ENCODE measurements around the gene XAB2.

The XAB2 gene

GRCh38 chr19:7605490-7606222, 23.7 kb downstream of the XAB2 start:
- Histone ChIP-seq H3K9me3 (ENCODE audit: control insufficient read depth, insufficient read depth, low read depth, low read length) (no peaks in the 10 kb centered on the region), H3K36me3 (ENCODE audit: control insufficient read depth in 2 of 2, insufficient read depth in 1 of 2, low read length in 2 of 2) (peaks cover 8 to 27% of the 10 kb centered on the region in 2 experiments; a peak in 2 of 3 replicates), H3K4me1 (ENCODE audit: control insufficient read depth, insufficient read depth, low read length) (no peaks in the 10 kb centered on the region; the same call in 1 of the 2 replicates), H3K27ac (ENCODE audit: extremely low read depth, low read depth, low read length) (no peak overlapping the region), H3K4me3 (ENCODE audit: low read depth, low read length) (no peak overlapping the region)
- ChIA-PET POLR2A (interaction anchor here (0.5 to 1.4 kb wide), 8 partner anchors 10 to 536 kb away, joined by 3 to 9 read pairs (median 4); partner anchors contain the start of genes CAMSAP3, PET100, XAB2 and ZNF557), CTCF (interaction anchor here (1.2 to 1.3 kb wide), 3 partner anchors 9 to 75 kb away, joined by 5 to 9 read pairs (median 6); partner anchors contain the start of gene TRAPPC5)
- TF ChIP-seq KLF1 (tag by site-specific recombination; IDR thresholded peaks at IDR 0.05), result no peak
- TF ChIP-seq ZNF555 (tag by site-specific recombination; conservative IDR thresholded peaks at IDR 0.05), result no peak
- no peak for TF ChIP-seq BCL11B (tag by site-specific recombination; IDR thresholded peaks at IDR 0.05; ENCODE audit: low read depth)
- no peak for TF ChIP-seq ZNF426 (tag by site-specific recombination; IDR thresholded peaks at IDR 0.05)
- no peak for TF ChIP-seq ZNF529 (tag by site-specific recombination; IDR thresholded peaks at IDR 0.05; ENCODE audit: insufficient replicate concordance)
- TF ChIP-seq SP3 (tag by site-specific recombination; IDR thresholded peaks at IDR 0.05), result peak; percentile 85
- TF ChIP-seq ZSCAN23 (tag by site-specific recombination; IDR thresholded peaks at IDR 0.05), result no peak
- no peak for TF ChIP-seq ZNF629 (tag by site-specific recombination; IDR thresholded peaks at IDR 0.05)
- TF ChIP-seq, protein P1, sequence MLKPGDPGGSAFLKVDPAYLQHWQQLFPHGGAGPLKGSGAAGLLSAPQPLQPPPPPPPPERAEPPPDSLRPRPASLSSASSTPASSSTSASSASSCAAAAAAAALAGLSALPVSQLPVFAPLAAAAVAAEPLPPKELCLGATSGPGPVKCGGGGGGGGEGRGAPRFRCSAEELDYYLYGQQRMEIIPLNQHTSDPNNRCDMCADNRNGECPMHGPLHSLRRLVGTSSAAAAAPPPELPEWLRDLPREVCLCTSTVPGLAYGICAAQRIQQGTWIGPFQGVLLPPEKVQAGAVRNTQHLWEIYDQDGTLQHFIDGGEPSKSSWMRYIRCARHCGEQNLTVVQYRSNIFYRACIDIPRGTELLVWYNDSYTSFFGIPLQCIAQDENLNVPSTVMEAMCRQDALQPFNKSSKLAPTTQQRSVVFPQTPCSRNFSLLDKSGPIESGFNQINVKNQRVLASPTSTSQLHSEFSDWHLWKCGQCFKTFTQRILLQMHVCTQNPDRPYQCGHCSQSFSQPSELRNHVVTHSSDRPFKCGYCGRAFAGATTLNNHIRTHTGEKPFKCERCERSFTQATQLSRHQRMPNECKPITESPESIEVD (tag by site-specific recombination; IDR thresholded peaks at IDR 0.05), result no peak
- TF ChIP-seq, protein P2, sequence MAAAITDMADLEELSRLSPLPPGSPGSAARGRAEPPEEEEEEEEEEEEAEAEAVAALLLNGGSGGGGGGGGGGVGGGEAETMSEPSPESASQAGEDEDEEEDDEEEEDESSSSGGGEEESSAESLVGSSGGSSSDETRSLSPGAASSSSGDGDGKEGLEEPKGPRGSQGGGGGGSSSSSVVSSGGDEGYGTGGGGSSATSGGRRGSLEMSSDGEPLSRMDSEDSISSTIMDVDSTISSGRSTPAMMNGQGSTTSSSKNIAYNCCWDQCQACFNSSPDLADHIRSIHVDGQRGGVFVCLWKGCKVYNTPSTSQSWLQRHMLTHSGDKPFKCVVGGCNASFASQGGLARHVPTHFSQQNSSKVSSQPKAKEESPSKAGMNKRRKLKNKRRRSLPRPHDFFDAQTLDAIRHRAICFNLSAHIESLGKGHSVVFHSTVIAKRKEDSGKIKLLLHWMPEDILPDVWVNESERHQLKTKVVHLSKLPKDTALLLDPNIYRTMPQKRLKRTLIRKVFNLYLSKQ (tag by site-specific recombination; IDR thresholded peaks at IDR 0.05; ENCODE audit: borderline replicate concordance), result no peak
- TF ChIP-seq ZNF354C (tag by site-specific recombination; IDR thresholded peaks at IDR 0.05; ENCODE audit: borderline replicate concordance, low read depth), result no peak
- no peak for TF ChIP-seq ZNF112 (tag by site-specific recombination; IDR thresholded peaks at IDR 0.05)
- TF ChIP-seq ZSCAN16 (tag by site-specific recombination; IDR thresholded peaks at IDR 0.05), result no peak
- TF ChIP-seq, protein P3, sequence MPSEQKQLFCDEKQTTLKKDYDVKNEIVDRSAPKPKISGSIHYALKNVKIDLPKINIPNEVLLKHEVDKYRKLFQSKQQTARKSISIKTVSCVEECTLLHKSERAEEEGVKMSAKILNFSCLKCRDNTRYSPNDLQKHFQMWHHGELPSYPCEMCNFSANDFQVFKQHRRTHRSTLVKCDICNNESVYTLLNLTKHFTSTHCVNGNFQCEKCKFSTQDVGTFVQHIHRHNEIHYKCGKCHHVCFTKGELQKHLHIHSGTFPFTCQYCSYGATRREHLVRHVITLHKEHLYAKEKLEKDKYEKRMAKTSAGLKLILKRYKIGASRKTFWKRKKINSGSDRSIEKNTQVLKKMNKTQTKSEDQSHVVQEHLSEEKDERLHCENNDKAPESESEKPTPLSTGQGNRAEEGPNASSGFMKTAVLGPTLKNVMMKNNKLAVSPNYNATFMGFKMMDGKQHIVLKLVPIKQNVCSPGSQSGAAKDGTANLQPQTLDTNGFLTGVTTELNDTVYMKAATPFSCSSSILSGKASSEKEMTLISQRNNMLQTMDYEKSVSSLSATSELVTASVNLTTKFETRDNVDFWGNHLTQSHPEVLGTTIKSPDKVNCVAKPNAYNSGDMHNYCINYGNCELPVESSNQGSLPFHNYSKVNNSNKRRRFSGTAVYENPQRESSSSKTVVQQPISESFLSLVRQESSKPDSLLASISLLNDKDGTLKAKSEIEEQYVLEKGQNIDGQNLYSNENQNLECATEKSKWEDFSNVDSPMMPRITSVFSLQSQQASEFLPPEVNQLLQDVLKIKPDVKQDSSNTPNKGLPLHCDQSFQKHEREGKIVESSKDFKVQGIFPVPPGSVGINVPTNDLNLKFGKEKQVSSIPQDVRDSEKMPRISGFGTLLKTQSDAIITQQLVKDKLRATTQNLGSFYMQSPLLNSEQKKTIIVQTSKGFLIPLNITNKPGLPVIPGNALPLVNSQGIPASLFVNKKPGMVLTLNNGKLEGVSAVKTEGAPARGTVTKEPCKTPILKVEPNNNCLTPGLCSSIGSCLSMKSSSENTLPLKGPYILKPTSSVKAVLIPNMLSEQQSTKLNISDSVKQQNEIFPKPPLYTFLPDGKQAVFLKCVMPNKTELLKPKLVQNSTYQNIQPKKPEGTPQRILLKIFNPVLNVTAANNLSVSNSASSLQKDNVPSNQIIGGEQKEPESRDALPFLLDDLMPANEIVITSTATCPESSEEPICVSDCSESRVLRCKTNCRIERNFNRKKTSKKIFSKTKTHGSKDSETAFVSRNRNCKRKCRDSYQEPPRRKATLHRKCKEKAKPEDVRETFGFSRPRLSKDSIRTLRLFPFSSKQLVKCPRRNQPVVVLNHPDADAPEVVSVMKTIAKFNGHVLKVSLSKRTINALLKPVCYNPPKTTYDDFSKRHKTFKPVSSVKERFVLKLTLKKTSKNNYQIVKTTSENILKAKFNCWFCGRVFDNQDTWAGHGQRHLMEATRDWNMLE (tag by site-specific recombination; conservative IDR thresholded peaks at IDR 0.05; ENCODE audit: low read depth), result no peak
- TF ChIP-seq ZNF501 (tag by site-specific recombination; IDR thresholded peaks at IDR 0.05), result no peak
- no peak for TF ChIP-seq ZBTB11 (tag by site-specific recombination; conservative IDR thresholded peaks at IDR 0.05; ENCODE audit: low read depth)
- TF ChIP-seq ZNF221 (tag by site-specific recombination; IDR thresholded peaks at IDR 0.05; ENCODE audit: borderline replicate concordance), result no peak
- no peak for TF ChIP-seq ZNF138 (tag by site-specific recombination; IDR thresholded peaks at IDR 0.05; ENCODE audit: borderline replicate concordance)
- 0 out of 2 replicates have a peak, but pooled peaks have one; percentile 29 for TF ChIP-seq ZNF366 (tag by site-specific recombination; conservative IDR thresholded peaks at IDR 0.05)
- no peak for TF ChIP-seq ZNF571 (tag by site-specific recombination; IDR thresholded peaks at IDR 0.05)
- no peak for TF ChIP-seq ZBTB26 (tag by site-specific recombination; optimal IDR thresholded peaks at IDR 0.05)
- no peak for TF ChIP-seq ZNF248 (tag by site-specific recombination; IDR thresholded peaks at IDR 0.05)
- TF ChIP-seq ZFP37 (tag by site-specific recombination; IDR thresholded peaks at IDR 0.05), result no peak
- TF ChIP-seq HOXA7 (CRISPR knock-in tag; IDR thresholded peaks at IDR 0.05; ENCODE audit: borderline replicate concordance), result no peak

Data from HEK293 (cell line).